Activated naive CD4-positive, alpha-beta T cell treated with anti-CD3 and anti-CD28 coated beads, Interleukin-2, amount 10 ng/mL, durations not matched to agents 7 days and 5 days (primary cell): Measurements from ENCODE around the gene SULT4A1.

ENCODE experiments used
- CTCF ChIA-PET: fragments of 350-600 bp; sonication (Branson Sonifier 250); formaldehyde crosslinking; loops from one replicate; lab custom pipeline; 2021; ENCODE audit warnings: antibody characterized with exemption; lab: Charles Lee
- DNase-seq: peaks from one replicate; pipeline ENCODE4 v3.0.0-alpha.2; 2020
- H3K27ac Mint-ChIP-seq: one replicate; pipeline ENCODE4 v1.8.0; 2021; ENCODE audit warnings: mild to moderate bottlenecking, moderate library complexity, mixed read lengths
- H3K27me3 Mint-ChIP-seq: one replicate; pipeline ENCODE4 v1.8.0; 2021; ENCODE audit warnings: mild to moderate bottlenecking, mixed read lengths
- H3K36me3 Mint-ChIP-seq: one replicate; pipeline ENCODE4 v1.8.0; 2021; ENCODE audit warnings: mixed read lengths
- H3K4me1 Mint-ChIP-seq: one replicate; pipeline ENCODE4 v1.8.0; 2021; ENCODE audit warnings: mixed read lengths
- H3K4me3 Mint-ChIP-seq: one replicate; pipeline ENCODE4 v1.8.0; 2021; ENCODE audit warnings: mild to moderate bottlenecking, moderate library complexity, mixed read lengths
- H3K9me3 Mint-ChIP-seq: one replicate; pipeline ENCODE4 v1.8.0; 2021; ENCODE audit warnings: mixed read lengths

SULT4A1 gene

DNA sequence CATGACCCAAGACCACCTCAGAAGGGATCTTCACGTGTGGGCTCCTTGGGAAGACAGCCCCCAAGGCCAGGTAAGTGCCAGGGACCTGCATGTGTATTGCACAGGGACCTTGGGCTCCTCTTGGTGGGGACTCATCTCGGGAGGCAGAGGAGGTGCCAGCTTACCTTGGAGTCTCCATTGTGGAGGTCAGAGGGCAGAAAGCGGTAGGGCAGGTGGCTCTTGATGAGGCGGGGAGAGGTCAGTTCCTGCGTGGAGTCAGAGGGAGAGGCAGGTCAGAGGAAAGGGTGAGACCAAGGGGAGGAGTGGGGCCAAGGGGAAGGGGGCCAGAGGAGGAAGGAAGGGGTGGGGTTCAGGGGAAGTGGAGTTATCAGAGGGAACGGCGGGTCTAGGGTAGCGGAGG lies 22.5 kb downstream of the SULT4A1 start:
- Mint-ChIP-seq H3K4me1 (no peaks in the 10 kb centered on the region), H3K4me3 (no peak overlapping the region), H3K36me3 (no peaks in the 10 kb centered on the region), H3K27me3 (peaks cover 17% of the 10 kb centered on the region), H3K9me3 (no peaks in the 10 kb centered on the region), H3K27ac (no peak overlapping the region)
- DNase-seq = no peak
- CTCF ChIA-PET = no interaction called here

GRCh38 chr22:43838571-43839307 lies 23.6 kb downstream of the SULT4A1 start:
- no peaks in the 10 kb centered on the region for H3K36me3 Mint-ChIP-seq
- no peak overlapping the region for H3K4me3 Mint-ChIP-seq
- no peaks in the 10 kb centered on the region for H3K9me3 Mint-ChIP-seq
- no peaks in the 10 kb centered on the region for H3K4me1 Mint-ChIP-seq
- CTCF ChIA-PET = no interaction called here
- no peak overlapping the region for H3K27ac Mint-ChIP-seq
- H3K27me3 Mint-ChIP-seq = peaks cover 21% of the 10 kb centered on the region
- no peak for DNase-seq

DNA sequence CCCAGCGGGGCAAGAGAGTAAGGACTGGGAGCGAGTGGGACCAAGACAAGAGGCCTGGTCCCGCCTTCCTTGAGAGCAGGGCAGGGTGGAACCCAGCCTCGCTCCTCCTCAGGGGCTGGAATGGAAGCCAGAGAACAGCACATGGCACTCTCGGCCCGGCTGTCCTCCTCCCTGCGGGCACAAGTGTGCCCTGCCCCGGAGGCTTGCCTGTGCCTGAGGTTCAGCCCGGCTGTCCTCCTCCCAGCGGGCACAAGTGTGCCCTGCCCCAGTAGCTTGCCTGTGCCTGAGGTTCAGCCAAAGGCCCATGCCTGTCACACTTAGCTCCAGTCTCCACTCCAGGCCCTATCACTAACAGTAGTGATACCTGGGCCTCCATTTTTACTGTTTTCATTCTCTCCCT lies 24.2 kb downstream of the SULT4A1 start:
- H3K27ac Mint-ChIP-seq = no peak overlapping the region
- CTCF ChIA-PET = no interaction called here
- no peak overlapping the region for H3K4me3 Mint-ChIP-seq
- H3K36me3 Mint-ChIP-seq = no peaks in the 10 kb centered on the region
- H3K4me1 Mint-ChIP-seq = no peaks in the 10 kb centered on the region
- H3K27me3 Mint-ChIP-seq = peaks cover 26% of the 10 kb centered on the region
- no peak for DNase-seq
- H3K9me3 Mint-ChIP-seq = no peaks in the 10 kb centered on the region

DNA sequence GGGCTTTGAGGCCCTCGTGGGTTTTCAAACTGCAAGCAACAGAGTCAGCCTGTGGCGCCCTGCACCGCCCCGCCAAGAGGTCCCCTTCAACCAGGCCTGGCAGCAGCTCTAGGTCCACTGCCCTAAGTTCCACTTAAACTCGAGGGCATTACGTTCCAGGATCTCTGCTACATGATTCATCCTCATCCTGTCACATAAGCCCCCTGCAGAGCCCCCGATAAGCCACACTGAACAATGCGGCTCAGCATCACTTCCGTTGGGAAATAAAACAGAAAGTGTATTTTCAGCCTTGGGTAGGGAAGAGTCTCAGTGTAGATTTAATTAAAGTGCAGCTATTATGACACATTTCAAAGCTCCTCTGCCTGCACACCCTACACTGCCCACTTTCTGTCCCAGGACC lies 24.6 kb downstream of the SULT4A1 start:
- Mint-ChIP-seq H3K27ac (no peak overlapping the region), H3K4me1 (no peaks in the 10 kb centered on the region), H3K4me3 (no peak overlapping the region), H3K9me3 (no peaks in the 10 kb centered on the region), H3K36me3 (no peaks in the 10 kb centered on the region), H3K27me3 (peaks cover 30% of the 10 kb centered on the region)
- DNase-seq = no peak
- CTCF ChIA-PET = no interaction called here

- Mint-ChIP-seq H3K27ac (no peak overlapping the region), H3K4me3 (no peak overlapping the region), H3K4me1 (no peaks in the 10 kb centered on the region), H3K9me3 (no peaks in the 10 kb centered on the region), H3K36me3 (no peaks in the 10 kb centered on the region), H3K27me3 (peaks cover 32% of the 10 kb centered on the region)
- no peak for DNase-seq
- CTCF ChIA-PET = no interaction called here
Observed at GRCh38 chr22:43835736-43836135, 26.6 kb downstream of the SULT4A1 start.

DNA sequence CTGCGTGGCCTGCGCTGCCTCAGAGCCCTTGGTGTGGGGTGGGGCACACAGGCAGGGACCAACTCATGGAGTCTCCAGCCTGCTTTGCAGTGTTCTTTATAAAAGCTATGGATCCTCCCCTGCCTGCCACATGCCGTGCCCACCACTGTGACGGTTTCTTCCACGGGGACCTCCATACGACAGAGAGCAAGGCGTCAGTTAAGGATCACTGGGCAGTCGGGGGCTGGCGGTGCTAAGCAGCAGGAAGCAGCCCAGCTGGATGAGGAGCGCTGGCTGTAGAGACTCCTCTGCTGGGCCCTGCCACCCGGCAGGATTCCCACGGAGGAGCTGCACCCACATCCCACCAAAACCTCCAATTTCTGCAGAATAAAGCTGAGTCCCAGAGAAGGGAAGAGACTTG lies 27.1 kb downstream of the SULT4A1 start:
- Mint-ChIP-seq H3K36me3 (no peaks in the 10 kb centered on the region), H3K4me3 (no peak overlapping the region), H3K4me1 (no peaks in the 10 kb centered on the region), H3K27me3 (peaks cover 32% of the 10 kb centered on the region), H3K27ac (no peak overlapping the region), H3K9me3 (no peaks in the 10 kb centered on the region)
- no peak for DNase-seq
- CTCF ChIA-PET = no interaction called here

DNA sequence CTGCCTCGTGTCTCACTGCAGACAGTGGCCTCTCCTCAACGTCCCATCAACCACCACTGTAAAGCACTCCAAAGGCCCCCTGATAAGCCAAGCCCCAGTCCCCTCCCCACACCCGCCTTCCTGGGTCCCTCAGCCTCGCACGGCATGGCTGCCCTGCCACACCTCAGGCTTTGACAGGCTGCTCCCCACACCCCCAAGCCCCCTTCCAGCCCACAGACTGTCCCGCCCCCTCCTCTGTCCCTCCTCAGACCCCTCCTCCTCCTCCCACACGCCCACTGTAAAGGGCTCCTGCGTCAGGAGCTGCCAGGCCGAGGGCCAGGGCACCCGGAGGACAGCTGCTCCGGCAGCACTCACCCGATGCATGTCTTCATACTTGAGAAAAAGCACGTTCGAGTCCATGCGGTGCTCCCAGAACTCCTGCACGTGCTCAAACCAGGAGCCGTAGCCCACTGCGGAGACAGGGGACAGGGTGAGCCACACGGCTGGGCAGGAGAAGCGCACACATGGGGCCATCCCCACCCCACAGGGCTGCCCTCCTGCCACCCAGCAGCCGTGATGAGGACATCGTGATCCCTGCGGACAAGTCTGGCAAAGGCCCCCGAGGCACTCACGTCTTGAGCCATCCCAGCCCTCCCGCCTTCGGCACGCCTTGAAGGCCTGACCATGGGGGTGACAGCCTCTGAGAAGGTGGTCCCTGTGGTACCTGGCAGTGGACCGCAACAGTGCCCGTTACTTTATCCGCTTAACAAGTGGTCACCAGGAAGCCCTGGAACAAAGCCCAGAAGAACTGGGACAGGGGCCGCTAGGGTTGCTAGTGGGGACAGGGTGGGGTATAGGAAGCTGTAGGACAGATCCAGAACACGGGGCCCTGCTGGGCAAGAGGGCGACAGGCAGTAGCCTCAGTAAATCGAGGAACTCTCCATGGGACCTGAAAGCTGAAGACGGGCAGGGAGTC lies 28.8 kb downstream of the SULT4A1 start:
- Mint-ChIP-seq H3K27ac (no peak overlapping the region), H3K4me1 (no peaks in the 10 kb centered on the region)
- CTCF ChIA-PET = no interaction called here

GRCh38 chr22:43832393-43833265 lies 29.7 kb downstream of the SULT4A1 start:
- Mint-ChIP-seq H3K27ac (no peak overlapping the region), H3K4me1 (no peaks in the 10 kb centered on the region), H3K36me3 (no peaks in the 10 kb centered on the region), H3K4me3 (no peak overlapping the region), H3K9me3 (no peaks in the 10 kb centered on the region), H3K27me3 (peaks cover 32% of the 10 kb centered on the region)
- CTCF ChIA-PET = no interaction called here
- no peak for DNase-seq

More for the DNA sequence above, 28.8 kb downstream of the SULT4A1 start:
- no peaks in the 10 kb centered on the region for H3K9me3 Mint-ChIP-seq
- peaks cover 32% of the 10 kb centered on the region for H3K27me3 Mint-ChIP-seq
- no peak for DNase-seq
- no peaks in the 10 kb centered on the region for H3K36me3 Mint-ChIP-seq
- H3K4me3 Mint-ChIP-seq = no peak overlapping the region

- H3K36me3 Mint-ChIP-seq = no peaks in the 10 kb centered on the region
- DNase-seq = no peak
- H3K27me3 Mint-ChIP-seq = peaks cover 29% of the 10 kb centered on the region
- no peak overlapping the region for H3K27ac Mint-ChIP-seq
- no peaks in the 10 kb centered on the region for H3K4me1 Mint-ChIP-seq
- no peaks in the 10 kb centered on the region for H3K9me3 Mint-ChIP-seq
- no peak overlapping the region for H3K4me3 Mint-ChIP-seq
- CTCF ChIA-PET = no interaction called here
Observed at GRCh38 chr22:43831561-43832392, 30.5 kb downstream of the SULT4A1 start.

DNA sequence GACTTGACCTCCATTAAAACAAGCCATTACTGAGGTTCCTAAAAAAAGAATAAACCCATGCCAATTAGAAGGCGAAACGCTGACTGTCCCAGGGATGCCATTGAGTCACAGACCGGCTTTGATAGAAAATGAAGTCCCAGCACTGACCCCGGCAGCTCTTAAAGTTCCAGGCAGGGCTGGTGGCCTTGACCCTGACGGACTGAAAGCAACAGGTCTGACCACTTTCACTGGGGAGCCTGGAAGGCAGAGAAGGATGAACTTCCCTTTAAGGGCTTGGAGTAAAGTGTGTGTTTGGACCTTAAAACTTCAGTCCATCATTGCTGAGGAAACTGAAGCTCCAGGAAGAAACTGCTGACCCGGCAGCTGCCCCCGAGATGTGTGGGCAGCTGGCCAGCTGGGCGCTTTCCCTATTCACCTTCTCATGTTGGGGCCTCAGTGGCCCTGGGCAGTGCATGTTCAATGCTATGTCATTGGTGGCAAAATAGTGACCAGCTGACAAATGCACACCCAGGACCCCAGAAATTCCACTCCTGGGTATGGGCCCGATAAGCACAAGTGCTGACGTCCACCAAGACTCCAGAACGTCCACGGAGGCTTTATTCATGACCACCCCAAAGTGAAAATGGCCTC lies 31.3 kb downstream of the SULT4A1 start:
- CTCF ChIA-PET = no interaction called here
- no peaks in the 10 kb centered on the region for H3K4me1 Mint-ChIP-seq
- H3K9me3 Mint-ChIP-seq = no peaks in the 10 kb centered on the region
- no peak overlapping the region for H3K27ac Mint-ChIP-seq
- peaks cover 28% of the 10 kb centered on the region for H3K27me3 Mint-ChIP-seq
- no peak for DNase-seq
- H3K4me3 Mint-ChIP-seq = no peak overlapping the region
- no peaks in the 10 kb centered on the region for H3K36me3 Mint-ChIP-seq

DNA sequence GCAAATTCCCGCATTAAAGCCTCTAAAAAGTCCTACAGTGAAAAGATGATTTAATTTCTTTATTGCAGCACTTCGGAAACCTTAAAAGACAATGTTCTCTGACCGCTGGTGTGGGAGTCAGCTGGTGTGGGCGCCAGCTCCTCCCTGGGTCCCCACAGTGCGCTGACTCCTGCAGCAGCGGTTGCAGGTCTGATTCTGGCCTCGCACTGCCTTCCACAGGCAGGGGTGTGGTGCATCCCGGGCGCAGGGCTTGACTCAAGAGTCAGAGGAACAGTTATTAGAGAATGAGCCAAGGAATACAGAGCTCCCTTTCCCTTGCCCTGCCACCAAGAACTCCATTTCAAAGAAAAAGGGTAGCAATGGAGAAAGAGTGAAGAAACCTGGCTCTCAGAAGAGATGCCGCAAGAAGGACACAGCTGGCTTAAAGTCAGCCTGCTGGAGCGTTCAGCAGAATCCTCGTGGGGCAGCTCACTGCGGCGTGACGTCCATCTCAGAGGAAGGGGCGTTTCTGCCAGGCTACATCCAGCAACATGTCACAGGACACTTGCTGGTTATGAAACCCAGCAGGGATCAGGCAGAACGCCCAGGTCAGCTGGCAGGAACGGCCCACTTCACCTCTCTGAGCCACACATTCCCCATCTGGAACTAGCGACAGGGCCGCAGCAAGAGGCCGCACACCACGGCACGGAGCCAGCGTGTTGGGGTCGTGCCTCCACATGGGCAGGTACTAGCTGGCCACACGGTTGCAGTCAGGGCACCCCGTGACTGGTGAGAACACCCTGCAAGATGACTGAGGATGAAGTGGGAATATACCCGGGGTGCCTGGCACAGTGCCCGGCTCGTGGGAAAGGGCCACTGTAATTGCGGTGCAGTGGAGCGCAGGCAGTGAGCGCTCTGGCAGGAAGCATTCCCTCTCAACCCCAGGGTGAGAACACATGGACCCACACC lies 32.1 kb downstream of the SULT4A1 start:
- Mint-ChIP-seq H3K4me3 (no peak overlapping the region), H3K36me3 (no peaks in the 10 kb centered on the region), H3K27me3 (peaks cover 19% of the 10 kb centered on the region), H3K9me3 (no peaks in the 10 kb centered on the region), H3K4me1 (no peaks in the 10 kb centered on the region), H3K27ac (no peak overlapping the region)
- no peak for DNase-seq
- CTCF ChIA-PET = no interaction called here

DNA sequence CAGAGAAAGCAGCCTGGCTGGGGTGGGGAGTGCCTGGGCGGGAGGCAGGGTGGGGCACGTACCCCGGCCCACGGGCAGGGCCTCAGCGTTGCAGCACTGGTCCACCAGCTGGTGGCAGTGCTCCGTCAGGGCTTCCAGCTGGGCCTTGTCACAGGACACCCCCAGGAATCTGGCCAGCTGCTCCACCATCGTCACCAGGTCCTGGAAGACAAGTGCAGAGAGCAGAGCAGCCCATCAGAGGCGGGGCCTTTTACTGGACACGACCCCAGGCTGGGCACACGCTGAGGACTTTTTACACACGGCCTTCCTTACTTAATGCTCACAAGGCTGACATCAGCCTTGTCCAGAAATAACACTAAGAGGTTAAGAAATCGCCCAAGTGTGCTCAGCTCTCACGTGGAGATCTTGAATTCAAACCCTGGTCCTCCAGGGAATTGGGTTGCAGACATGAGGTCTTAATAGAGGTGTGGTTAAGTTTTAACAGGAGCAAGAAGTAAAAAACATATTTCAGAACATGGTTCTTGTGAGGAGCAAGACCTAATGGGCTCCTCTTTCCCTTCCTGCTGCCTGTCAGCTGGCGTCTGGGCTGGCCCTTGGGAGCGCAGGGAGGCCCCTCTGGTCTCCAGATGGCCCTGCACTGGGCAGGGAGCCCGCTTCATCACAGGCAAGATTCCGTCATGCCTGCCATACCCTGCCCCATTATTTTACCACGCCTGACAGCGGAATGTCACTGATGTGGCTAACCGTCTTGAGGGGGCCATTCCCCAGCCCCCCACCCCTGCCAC lies 33.1 kb downstream of the SULT4A1 start:
- no peaks in the 10 kb centered on the region for H3K9me3 Mint-ChIP-seq
- no peak for DNase-seq
- CTCF ChIA-PET = no interaction called here
- no peak overlapping the region for H3K27ac Mint-ChIP-seq
- H3K4me1 Mint-ChIP-seq = no peaks in the 10 kb centered on the region
- H3K4me3 Mint-ChIP-seq = no peak overlapping the region
- H3K27me3 Mint-ChIP-seq = peaks cover 15% of the 10 kb centered on the region
- H3K36me3 Mint-ChIP-seq = no peaks in the 10 kb centered on the region
